NB4 (cell line): Measurements from ENCODE around the gene DIO3.

Experiments used
- POLR2A ChIP-seq: IDR thresholded peaks from 2 replicates; pipeline ENCODE4 v1.6.1; 2011; ENCODE audit warnings: mild to moderate bottlenecking; ENCODE audit not compliant: insufficient read length; ENCODE audit errors: extremely low read depth
- TF ChIP-seq, protein P1 (sequence below): IDR thresholded peaks from one replicate; pipeline ENCODE4 v1.5.1; 2012; ENCODE audit warnings: low read depth, low read length

DNA sequence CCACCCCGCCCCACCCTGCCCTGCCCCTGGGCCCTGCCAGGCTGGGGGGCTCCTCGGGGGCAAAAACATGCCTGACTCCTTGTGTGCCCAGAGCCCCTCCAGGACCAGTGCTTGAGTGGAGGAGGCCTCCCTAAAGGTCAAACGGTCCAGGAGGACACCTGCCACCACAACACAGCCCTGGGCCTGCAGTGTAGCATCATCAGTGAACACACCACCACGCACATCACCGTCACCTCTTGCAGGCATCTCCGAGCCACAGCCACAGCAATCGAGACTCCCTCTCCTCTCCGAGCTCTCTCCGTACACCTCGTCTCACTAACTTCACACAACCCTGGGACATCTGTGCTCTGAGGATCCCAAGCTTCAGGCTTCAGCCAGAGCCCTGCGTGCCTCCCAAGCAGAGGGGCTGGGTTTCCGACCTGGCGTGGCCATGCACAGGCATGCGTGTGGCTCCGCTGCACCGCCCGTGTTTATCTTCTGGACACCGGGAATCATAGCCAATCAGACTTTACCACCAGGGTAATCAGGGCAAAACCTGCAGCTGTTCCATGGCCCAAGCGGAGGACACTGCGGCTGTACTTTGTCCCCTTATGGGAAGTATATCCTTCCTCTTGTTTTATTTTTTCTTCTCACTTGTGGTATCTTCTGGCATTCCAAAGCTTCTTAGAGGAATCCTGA, 6.2 kb upstream of the DIO3 start:
- TF ChIP-seq, protein P1, sequence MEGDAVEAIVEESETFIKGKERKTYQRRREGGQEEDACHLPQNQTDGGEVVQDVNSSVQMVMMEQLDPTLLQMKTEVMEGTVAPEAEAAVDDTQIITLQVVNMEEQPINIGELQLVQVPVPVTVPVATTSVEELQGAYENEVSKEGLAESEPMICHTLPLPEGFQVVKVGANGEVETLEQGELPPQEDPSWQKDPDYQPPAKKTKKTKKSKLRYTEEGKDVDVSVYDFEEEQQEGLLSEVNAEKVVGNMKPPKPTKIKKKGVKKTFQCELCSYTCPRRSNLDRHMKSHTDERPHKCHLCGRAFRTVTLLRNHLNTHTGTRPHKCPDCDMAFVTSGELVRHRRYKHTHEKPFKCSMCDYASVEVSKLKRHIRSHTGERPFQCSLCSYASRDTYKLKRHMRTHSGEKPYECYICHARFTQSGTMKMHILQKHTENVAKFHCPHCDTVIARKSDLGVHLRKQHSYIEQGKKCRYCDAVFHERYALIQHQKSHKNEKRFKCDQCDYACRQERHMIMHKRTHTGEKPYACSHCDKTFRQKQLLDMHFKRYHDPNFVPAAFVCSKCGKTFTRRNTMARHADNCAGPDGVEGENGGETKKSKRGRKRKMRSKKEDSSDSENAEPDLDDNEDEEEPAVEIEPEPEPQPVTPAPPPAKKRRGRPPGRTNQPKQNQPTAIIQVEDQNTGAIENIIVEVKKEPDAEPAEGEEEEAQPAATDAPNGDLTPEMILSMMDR = no peak
- no peak for TF ChIP-seq POLR2A
